GM12878 (cell line): ENCODE results near the gene KLHL24. TPM values are rescaled to one million over a fixed set of nuclear protein-coding genes. Genes with fewer than 3 reads are reported as not detected.
A peak's percentile ranks its signal among the peaks of the same experiment; 100 is the strongest.

Experiments used
- ATF7 ChIP-seq: fragments of 450-650 bp; IDR thresholded peaks from 2 replicates; pipeline ENCODE4 v1.6.1; 2016; ENCODE audit warnings: low read depth, mild to moderate bottlenecking
- BACH1 ChIP-seq: fragments of 450-650 bp; IDR thresholded peaks from 2 replicates; pipeline ENCODE4 v1.6.1; 2017; ENCODE audit warnings: mild to moderate bottlenecking, borderline replicate concordance
- CBX5 ChIP-seq: sonication (generic); IDR thresholded peaks from 2 replicates; pipeline ENCODE4 v1.6.1; 2016; ENCODE audit warnings: low read depth, moderate library complexity, mild to moderate bottlenecking, inconsistent platforms
- FOXK2 ChIP-seq: fragments of 450-650 bp; IDR thresholded peaks from 2 replicates; pipeline ENCODE4 v1.6.1; 2017; ENCODE audit warnings: mild to moderate bottlenecking, moderate library complexity
- HDAC6 ChIP-seq: fragments of 200-600 bp; sonication (generic); IDR thresholded peaks from one replicate; pipeline ENCODE4 v1.8.0; 2017; ENCODE audit warnings: antibody characterized with exemption; ENCODE audit not compliant: unreplicated experiment
- IKZF1 ChIP-seq: fragments of 450-650 bp; conservative IDR thresholded peaks from 2 replicates; pipeline ENCODE4 v1.6.1; 2017; ENCODE audit warnings: antibody characterized with exemption, mild to moderate bottlenecking
- IRF4 ChIP-seq: IDR thresholded peaks from 2 replicates; pipeline ENCODE4 v1.6.1; 2011; ENCODE audit warnings: low read depth, low read length
- JUNB ChIP-seq: IDR thresholded peaks from 2 replicates; pipeline ENCODE4 v1.6.1; 2016; ENCODE audit warnings: antibody characterized with exemption, mild to moderate bottlenecking
- KAT2A ChIP-seq: conservative IDR thresholded peaks from 2 replicates; pipeline ENCODE4 v1.6.1; 2011; ENCODE audit warnings: low read depth, low read length; ENCODE audit not compliant: control insufficient read depth
- KLF5 ChIP-seq: fragments of 450-650 bp; IDR thresholded peaks from 2 replicates; pipeline ENCODE4 v1.6.1; 2014; ENCODE audit warnings: mild to moderate bottlenecking; ENCODE audit not compliant: partially characterized antibody
- LARP7 ChIP-seq: fragments of 450-650 bp; IDR thresholded peaks from 2 replicates; pipeline ENCODE4 v1.6.1; 2017; ENCODE audit warnings: mild to moderate bottlenecking
- NBN ChIP-seq: fragments of 450-650 bp; IDR thresholded peaks from 2 replicates; pipeline ENCODE4 v1.6.1; 2016
- NFXL1 ChIP-seq: fragments of 450-650 bp; IDR thresholded peaks from 2 replicates; pipeline ENCODE4 v1.6.1; 2017; ENCODE audit warnings: antibody characterized with exemption, mild to moderate bottlenecking, borderline replicate concordance
- NR2C2 ChIP-seq: IDR thresholded peaks from 2 replicates; pipeline ENCODE4 v1.6.1; 2011; ENCODE audit warnings: borderline replicate concordance, low read depth; ENCODE audit not compliant: control insufficient read depth, insufficient read length
- NR2F1 ChIP-seq: fragments of 450-650 bp; conservative IDR thresholded peaks from 2 replicates; pipeline ENCODE4 v1.6.1; 2017; ENCODE audit warnings: mild to moderate bottlenecking
- SREBF2 ChIP-seq: IDR thresholded peaks from 2 replicates; pipeline ENCODE4 v1.6.1; 2012; ENCODE audit warnings: mild to moderate bottlenecking, low read length
- SRF ChIP-seq, 2 experiments: IDR thresholded peaks; 2 replicates each; pipeline ENCODE4 v1.6.1; 2011; ENCODE audit warnings: low read depth in 2 of 2, low read length in 2 of 2, mild to moderate bottlenecking in 1 of 2, moderate library complexity in 1 of 2
- SUPT20H ChIP-seq: IDR thresholded peaks from 2 replicates; pipeline ENCODE4 v1.6.1; 2011; ENCODE audit warnings: low read depth, mild to moderate bottlenecking, low read length, moderate library complexity, borderline replicate concordance; ENCODE audit not compliant: control insufficient read depth
- TAF1 ChIP-seq: IDR thresholded peaks from 2 replicates; pipeline ENCODE4 v1.6.1; 2011; ENCODE audit warnings: mild to moderate bottlenecking, low read depth, low read length, borderline replicate concordance
- YY1 ChIP-seq: IDR thresholded peaks from 2 replicates; pipeline ENCODE4 v1.6.1; 2011; ENCODE audit warnings: low read depth, mild to moderate bottlenecking, low read length
- ZNF217 ChIP-seq: fragments of 450-650 bp; IDR thresholded peaks from 2 replicates; pipeline ENCODE4 v1.6.1; 2017; ENCODE audit warnings: antibody characterized with exemption, mild to moderate bottlenecking
- ZNF24 ChIP-seq: fragments of 450-650 bp; IDR thresholded peaks from 2 replicates; pipeline ENCODE4 v1.6.1; 2017; ENCODE audit warnings: antibody characterized with exemption, mild to moderate bottlenecking
- ZZZ3 ChIP-seq: IDR thresholded peaks from 2 replicates; pipeline ENCODE4 v1.6.1; 2011; ENCODE audit warnings: low read depth; ENCODE audit not compliant: control insufficient read depth, insufficient read length
- polyA plus RNA-seq, 11 experiments: library from polyadenylated mRNA; depleted of rRNA in 4 of 11; unstranded in 6 of 11; stranded (reverse) in 5 of 11; fragments of >200 nt; fragmentation: Nextera tagmentation in 4 of 11; fragmentation: Illumina TruSeq in 1 of 11; extraction: Ambion mirVana in 4 of 11; extraction: Trizol in 1 of 11; gene quantifications; 1 replicate in 1 of 11; 2 replicates in 10 of 11; pipeline versions ENCODE4 v1.2.1 to v1.2.3, GENCODE V29; 2011 to 2016; ENCODE audit warnings: inconsistent platforms in 2 of 11, missing spikeins in 2 of 11, low read depth in 1 of 11
- total RNA-seq, 4 experiments: library from RNA; depleted of rRNA in 3 of 4; stranded (reverse); fragments of >200 nt in 3 of 4; fragmentation: Illumina TruSeq in 1 of 4; extraction: Trizol in 1 of 4; gene quantifications; 2 replicates each; pipeline versions ENCODE4 v1.2.1 to v1.2.3, GENCODE V29; 2013 to 2021
- TF ChIP-seq, protein P1 (sequence below): IDR thresholded peaks from 2 replicates; pipeline ENCODE4 v1.6.1; 2012; ENCODE audit warnings: mild to moderate bottlenecking, low read depth, low read length
- TF ChIP-seq, protein P2 (sequence below): fragments of 450-650 bp; IDR thresholded peaks from 2 replicates; pipeline ENCODE4 v1.6.1; 2016; ENCODE audit warnings: mild to moderate bottlenecking
- TF ChIP-seq, protein P3 (sequence below): fragments of 450-650 bp; IDR thresholded peaks from 2 replicates; pipeline ENCODE4 v1.6.1; 2017; ENCODE audit warnings: borderline replicate concordance

The KLHL24 gene
- total and polyA plus RNA-seq, 10 of the 15 experiments (the other 5 are each of a cell fraction or from before 2014, with no cell fraction given) = 0.91 to 24.3 (median 5.3) TPM

DNA sequence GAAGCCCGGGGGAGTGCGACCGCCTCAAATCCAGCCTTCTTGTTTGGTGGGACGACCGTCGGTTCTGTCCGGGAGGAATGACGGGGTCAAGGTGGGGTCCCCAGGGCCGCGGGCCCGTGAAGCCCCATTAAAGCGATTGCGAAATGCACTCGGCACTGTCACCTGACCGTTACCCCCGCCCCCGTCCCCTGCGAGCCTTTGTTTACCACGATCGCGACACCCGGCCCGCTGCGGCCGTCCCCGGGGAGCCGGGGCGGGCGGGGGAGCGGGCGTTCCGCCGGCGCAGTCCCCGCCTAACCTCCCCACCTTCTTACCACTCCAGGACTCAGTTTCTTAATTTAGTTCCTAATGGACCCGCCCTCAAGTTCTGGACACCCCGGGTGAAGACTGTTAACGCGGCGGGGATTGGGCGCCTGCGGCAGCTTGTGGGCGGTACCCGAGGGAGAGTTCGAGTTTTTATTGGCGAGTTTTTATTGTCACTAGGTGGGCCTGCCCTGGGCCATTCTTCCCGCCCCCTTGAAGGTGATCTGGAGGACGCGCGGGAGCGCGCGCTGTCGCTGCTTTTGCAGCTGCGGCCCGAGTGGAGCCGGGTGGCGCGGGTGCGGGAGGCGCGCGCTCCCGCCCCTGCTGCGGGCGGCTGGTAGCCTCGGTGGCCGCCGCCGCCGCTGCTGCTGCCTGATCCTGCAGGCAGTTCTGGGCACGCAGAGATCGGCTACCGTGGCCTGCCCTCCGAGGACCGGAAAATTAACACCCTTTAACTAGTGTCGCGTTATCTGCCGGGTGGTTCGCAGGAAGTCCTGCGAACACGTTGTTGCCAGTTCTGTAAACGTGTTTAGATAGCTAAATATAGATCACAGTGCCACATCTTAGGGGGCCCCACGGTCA, 1.0 kb downstream of the KLHL24 start (continued):
- TF ChIP-seq, protein P1, sequence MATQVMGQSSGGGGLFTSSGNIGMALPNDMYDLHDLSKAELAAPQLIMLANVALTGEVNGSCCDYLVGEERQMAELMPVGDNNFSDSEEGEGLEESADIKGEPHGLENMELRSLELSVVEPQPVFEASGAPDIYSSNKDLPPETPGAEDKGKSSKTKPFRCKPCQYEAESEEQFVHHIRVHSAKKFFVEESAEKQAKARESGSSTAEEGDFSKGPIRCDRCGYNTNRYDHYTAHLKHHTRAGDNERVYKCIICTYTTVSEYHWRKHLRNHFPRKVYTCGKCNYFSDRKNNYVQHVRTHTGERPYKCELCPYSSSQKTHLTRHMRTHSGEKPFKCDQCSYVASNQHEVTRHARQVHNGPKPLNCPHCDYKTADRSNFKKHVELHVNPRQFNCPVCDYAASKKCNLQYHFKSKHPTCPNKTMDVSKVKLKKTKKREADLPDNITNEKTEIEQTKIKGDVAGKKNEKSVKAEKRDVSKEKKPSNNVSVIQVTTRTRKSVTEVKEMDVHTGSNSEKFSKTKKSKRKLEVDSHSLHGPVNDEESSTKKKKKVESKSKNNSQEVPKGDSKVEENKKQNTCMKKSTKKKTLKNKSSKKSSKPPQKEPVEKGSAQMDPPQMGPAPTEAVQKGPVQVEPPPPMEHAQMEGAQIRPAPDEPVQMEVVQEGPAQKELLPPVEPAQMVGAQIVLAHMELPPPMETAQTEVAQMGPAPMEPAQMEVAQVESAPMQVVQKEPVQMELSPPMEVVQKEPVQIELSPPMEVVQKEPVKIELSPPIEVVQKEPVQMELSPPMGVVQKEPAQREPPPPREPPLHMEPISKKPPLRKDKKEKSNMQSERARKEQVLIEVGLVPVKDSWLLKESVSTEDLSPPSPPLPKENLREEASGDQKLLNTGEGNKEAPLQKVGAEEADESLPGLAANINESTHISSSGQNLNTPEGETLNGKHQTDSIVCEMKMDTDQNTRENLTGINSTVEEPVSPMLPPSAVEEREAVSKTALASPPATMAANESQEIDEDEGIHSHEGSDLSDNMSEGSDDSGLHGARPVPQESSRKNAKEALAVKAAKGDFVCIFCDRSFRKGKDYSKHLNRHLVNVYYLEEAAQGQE = no peak
- TF ChIP-seq SUPT20H (no peak), ZZZ3 (no peak), NR2F1 (peak; percentile 23; the same call in 1 of the 2 replicates), KLF5 (peak; percentile 65), KAT2A (no peak), JUNB (no peak), NR2C2 (no peak), TAF1 (no peak), ZNF24 (no peak), HDAC6 (peak; percentile 51), SREBF2 (no peak), BACH1 (peak; percentile 86), SRF (IDR thresholded peaks at IDR 0.05; ENCODE audit: low read depth in 2 of 2, low read length in 2 of 2) (0 out of 4 replicates have a peak, but pooled peaks of 1 of the 2 experiments have one; percentile 61), NBN (no peak), YY1 (no peak), ZNF217 (peak; percentile 56; the same call in 1 of the 2 replicates), ATF7 (no peak), FOXK2 (no peak), LARP7 (peak; percentile 80), IRF4 (no peak), IKZF1 (peak; percentile 48), NFXL1 (no peak), CBX5 (no peak)
- TF ChIP-seq, protein P2, sequence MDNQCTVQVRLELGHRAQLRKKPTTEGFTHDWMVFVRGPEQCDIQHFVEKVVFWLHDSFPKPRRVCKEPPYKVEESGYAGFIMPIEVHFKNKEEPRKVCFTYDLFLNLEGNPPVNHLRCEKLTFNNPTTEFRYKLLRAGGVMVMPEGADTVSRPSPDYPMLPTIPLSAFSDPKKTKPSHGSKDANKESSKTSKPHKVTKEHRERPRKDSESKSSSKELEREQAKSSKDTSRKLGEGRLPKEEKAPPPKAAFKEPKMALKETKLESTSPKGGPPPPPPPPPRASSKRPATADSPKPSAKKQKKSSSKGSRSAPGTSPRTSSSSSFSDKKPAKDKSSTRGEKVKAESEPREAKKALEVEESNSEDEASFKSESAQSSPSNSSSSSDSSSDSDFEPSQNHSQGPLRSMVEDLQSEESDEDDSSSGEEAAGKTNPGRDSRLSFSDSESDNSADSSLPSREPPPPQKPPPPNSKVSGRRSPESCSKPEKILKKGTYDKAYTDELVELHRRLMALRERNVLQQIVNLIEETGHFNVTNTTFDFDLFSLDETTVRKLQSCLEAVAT = peak; percentile 77
- TF ChIP-seq, protein P3, sequence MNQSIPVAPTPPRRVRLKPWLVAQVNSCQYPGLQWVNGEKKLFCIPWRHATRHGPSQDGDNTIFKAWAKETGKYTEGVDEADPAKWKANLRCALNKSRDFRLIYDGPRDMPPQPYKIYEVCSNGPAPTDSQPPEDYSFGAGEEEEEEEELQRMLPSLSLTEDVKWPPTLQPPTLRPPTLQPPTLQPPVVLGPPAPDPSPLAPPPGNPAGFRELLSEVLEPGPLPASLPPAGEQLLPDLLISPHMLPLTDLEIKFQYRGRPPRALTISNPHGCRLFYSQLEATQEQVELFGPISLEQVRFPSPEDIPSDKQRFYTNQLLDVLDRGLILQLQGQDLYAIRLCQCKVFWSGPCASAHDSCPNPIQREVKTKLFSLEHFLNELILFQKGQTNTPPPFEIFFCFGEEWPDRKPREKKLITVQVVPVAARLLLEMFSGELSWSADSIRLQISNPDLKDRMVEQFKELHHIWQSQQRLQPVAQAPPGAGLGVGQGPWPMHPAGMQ = no peak
